ENCODE results near the gene LOXHD1.

Gene LOXHD1

GRCh38 chr18:46657115-46657955, at the start of gene LOXHD1:
Gene LOXHD1, minus strand, starts transcription at chr18:46657220. Its CDS starts 187 bp downstream, at chr18:46657033.
- DNase-seq, result no peak

GRCh38 chr18:46705521-46705920, 48.5 kb upstream of the LOXHD1 start:
- no peak for DNase-seq

GRCh38 chr18:46704816-46705215, 47.8 kb upstream of the LOXHD1 start:
- DNase-seq, result no peak

GRCh38 chr18:46704189-46704588, 47.2 kb upstream of the LOXHD1 start:
- DNase-seq, result no peak

GRCh38 chr18:46702471-46702870, 45.5 kb upstream of the LOXHD1 start:
- DNase-seq, result no peak

- DNase-seq, result no peak
These were observed 43.2 kb upstream of the LOXHD1 start for GRCh38 chr18:46700066-46700824.

- DNase-seq, result no peak
These were observed 39.7 kb upstream of the LOXHD1 start for GRCh38 chr18:46696702-46697101.

- DNase-seq, result no peak
These were observed 39.2 kb upstream of the LOXHD1 start for GRCh38 chr18:46696268-46696667.

GRCh38 chr18:46693996-46694395, 37.0 kb upstream of the LOXHD1 start:
- DNase-seq, result no peak

- no peak for DNase-seq
These were observed 32.0 kb upstream of the LOXHD1 start for GRCh38 chr18:46688853-46689525.

- DNase-seq, result no peak
These were observed 29.2 kb upstream of the LOXHD1 start for GRCh38 chr18:46686186-46686585.

- DNase-seq, result no peak
These were observed 26.2 kb upstream of the LOXHD1 start for GRCh38 chr18:46683252-46683651.

- DNase-seq, result no peak
These were observed 24.0 kb upstream of the LOXHD1 start for GRCh38 chr18:46680784-46681695.

- no peak for DNase-seq
These were observed 23.0 kb upstream of the LOXHD1 start for GRCh38 chr18:46679846-46680598.

- DNase-seq, result no peak
These were observed 21.9 kb upstream of the LOXHD1 start for GRCh38 chr18:46678785-46679399.

GRCh38 chr18:46678041-46678440, 21.0 kb upstream of the LOXHD1 start:
- no peak for DNase-seq

- DNase-seq, result no peak
These were observed 20.6 kb upstream of the LOXHD1 start for GRCh38 chr18:46677611-46678010.

- DNase-seq, result no peak
These were observed 19.3 kb upstream of the LOXHD1 start for GRCh38 chr18:46676182-46676835.

GRCh38 chr18:46675112-46675511, 18.1 kb upstream of the LOXHD1 start:
- no peak for DNase-seq
